Activated CD8-positive, alpha-beta memory T cell treated with anti-CD3 and anti-CD28 coated beads, Interleukin-2, amount 50 U/mL, for 24 hours (primary cell): Measurements from ENCODE around the gene LCN15.

ENCODE experiments used
- DNase-seq: peaks from one replicate; pipeline ENCODE4 v3.0.0-alpha.2; 2020; ENCODE audit errors: extremely low read depth

The LCN15 gene

GRCh38 chr9:136740971-136741882, 23.1 kb downstream of the LCN15 start:
- DNase-seq, result no peak

GRCh38 chr9:136740491-136740890, 23.8 kb downstream of the LCN15 start:
- no peak for DNase-seq

GRCh38 chr9:136740069-136740468, 24.2 kb downstream of the LCN15 start:
- no peak for DNase-seq

DNA sequence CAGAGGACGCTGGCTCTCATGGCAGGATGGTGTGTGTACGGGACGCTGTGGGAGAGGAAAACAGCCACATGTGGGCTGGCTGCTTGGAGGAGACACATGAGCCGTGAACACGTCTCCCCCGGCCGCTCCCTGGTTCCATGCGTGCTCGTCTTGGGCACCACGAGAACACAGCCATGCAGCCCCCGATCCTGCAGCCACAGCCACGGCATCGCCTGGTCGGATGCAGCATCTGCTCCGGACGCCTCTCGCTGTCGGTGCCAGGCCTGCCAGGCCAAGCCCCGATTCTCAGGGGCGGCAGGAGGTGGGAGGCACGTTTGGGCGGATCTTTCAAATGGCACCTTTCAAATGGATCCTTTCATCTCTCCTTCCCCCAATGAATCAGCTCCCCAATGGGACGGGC, 24.8 kb downstream of the LCN15 start:
- DNase-seq, result no peak

DNA sequence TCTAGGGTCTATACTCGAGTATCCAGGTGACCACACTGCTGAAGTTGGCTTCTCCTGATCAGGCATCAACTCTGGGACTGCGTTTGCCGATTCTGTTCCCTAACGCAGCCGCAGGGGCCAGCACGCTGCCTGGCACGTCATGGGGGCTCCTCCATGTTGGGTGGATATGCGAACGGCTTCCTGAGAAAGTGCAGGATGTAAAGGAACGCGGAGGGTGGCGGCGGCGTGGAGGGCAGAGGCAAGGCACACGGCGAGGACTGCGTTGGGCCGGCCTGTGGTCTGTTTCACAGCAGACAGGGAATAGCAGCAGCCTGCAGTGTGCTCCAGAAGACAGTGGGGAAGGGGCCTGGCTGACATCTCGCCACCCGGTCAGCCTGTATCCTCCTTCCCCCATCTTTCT, 25.4 kb downstream of the LCN15 start:
- DNase-seq, result no peak

- DNase-seq, result no peak
Observed at GRCh38 chr9:136735812-136736480, 28.4 kb downstream of the LCN15 start.

GRCh38 chr9:136734837-136735496, 29.4 kb downstream of the LCN15 start:
- no peak for DNase-seq

DNA sequence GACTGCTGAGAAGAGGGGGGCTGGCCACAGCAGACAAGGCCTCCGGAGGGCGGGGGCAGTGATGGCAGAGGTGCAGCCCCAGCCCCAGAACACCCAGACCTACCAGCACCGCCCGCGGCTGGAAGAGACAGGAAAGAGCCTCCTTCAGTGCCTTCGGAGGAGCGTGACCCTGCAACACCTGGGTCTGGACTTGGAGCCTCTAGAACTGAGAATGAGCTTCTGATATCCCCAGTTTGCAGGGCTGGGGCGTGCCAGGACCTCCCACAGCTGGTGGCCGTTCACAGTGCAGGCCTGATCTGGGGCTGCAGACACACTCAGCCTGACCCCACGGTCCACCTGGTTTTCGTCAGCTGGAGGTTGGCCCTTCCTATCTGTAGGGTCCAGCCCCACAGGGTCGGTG, 30.7 kb downstream of the LCN15 start:
- no peak for DNase-seq

DNA sequence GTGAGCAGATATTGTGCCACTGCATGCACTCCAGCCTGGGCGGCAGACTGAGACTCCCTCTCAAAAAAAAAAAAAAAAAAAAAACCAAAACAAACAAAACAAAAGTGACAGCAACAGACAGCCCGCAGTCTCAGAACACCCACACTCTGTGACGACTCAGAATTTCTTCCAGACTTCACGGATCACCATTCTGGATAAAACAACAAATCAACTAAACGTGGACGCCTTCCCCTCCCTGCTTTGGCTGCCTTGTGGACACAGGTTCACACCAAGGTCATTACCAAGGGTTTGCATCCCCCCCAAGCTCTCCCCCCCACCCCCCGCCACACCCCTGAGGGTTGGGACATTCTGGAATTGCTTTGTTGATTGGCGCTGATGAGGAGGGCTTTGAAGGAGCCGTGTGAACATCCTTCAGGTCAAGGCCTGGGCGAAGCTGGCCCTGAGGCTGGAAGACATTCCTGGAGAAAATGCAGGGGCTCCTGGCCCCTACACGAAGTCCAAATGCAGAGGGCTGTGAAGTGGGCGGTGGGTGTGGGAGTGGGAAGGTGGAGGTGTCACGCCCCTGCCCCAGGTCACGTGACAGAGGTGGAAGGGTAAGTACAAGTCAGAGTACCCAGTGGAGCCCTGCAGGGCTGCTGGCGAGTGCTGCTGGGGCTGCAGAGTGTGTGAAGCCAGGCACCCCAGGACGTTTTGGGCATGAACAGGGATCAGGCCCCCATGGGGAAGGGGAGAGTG, 31.7 kb downstream of the LCN15 start:
- DNase-seq, result no peak

DNA sequence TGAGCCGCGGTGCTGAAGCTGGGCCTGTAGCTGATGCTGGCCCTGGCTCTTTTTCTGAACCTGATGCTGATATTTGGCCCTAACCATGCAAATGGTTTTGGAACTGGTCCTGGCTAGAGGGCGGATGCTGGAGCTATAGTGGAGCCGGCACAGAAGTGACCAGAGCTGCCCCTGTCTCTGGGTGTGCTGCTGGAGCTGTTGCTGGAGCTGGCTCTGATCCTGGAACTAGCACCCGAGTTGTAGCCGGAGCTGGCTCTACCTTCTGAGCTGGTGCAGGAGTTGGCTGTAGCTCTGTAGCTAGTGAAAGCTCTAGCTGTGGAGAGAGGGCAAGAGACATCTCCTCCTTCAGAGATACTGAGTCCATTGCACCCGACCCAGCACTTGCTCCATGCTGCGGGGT, 34.4 kb downstream of the LCN15 start:
- no peak for DNase-seq

DNA sequence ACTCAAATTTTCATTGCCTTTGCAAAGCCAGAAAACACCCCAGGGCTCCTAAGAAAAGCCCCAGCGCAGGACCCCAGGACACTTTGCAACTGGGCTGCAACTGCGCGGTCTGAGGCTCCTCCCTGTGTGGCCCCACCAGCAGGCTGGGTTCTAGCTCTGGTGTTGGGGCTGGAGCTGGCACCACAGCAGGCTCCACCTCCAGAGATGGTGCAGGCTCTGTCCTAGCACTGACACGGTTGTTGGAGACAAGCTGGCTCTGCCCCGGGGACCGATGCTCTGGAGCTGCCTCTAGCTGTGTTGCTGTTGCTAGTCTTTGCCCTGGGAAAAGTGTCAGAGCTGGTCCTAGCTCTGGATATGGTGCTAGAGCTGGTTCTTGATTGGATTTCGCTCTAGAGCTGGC, 35.2 kb downstream of the LCN15 start:
- no peak for DNase-seq

- DNase-seq, result no peak
Observed at GRCh38 chr9:136728548-136729123, 35.7 kb downstream of the LCN15 start.

DNA sequence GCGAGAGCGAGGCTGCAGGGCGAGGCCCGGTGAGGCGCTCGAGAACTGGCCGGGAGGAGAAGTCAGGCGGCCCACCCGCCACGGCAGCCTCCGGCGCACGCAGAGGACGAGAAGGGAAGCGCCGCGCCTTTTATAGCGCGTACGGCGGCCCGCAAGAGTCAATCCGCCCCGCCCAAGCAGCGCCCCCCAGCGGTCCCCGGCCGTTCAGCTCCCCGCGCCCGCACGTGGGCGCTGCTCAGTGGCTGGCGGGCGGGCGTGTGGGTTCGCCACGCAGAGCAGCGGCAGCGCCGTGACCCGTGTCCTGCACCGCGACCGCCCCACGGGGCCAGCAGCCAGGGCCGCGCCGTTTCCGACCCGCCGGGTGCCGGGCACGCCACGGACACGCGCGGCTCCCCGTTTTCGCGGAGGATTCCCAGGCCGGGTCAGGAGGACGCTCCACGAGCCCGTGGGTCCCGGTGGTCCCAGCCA, 36.2 kb downstream of the LCN15 start:
- peak; percentile 75 for DNase-seq

DNA sequence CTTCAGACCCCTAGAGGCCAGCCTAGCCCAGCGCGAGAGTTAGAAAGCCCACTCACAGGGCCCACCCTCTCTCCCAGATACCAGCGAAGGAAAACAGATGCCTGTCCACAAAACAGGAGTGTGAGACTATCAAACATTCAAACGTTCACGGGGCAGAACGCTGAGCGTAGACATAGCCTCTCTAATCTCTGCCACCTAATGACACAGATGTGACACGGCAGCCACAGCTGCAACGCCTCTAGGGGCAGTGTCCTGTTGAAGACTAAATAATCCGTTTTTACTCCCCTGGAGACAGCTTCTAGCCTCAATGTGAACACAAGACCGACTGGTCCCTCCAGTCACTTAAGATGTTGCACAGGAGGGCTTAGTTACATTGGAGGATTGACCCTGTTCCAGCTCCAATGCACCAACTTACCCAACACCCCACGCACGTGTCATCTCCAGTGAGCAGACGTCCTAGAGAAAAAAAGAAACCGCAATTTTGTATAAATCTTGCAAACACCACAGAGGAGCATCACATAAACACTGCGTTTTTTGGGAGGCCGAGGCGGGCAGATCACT, 37.6 kb downstream of the LCN15 start:
- DNase-seq, result no peak

GRCh38 chr9:136726118-136726517, 38.2 kb downstream of the LCN15 start:
- DNase-seq, result no peak

DNA sequence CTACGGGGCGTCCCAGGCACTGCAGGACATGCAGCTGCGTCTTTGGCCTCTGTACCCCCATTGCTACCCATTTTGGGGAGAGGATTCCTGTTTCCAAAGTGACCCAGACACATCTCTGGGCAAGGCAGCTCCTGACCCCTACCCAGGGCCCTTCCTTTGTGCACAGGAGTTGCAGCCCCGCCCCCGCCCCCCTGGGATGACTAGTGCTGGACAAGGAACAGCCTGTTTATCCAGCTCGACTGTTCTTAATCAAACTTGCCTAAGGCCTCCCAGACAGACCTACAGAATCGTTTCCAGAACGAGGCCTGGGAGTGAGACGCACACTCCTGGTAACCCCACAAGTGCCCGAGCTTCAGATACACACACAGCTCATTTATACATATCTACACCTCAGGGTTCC, 38.7 kb downstream of the LCN15 start:
- DNase-seq, result no peak

- no peak for DNase-seq
Observed at GRCh38 chr9:136724772-136725171, 39.5 kb downstream of the LCN15 start.

GRCh38 chr9:136723989-136724388, 40.3 kb downstream of the LCN15 start:
- no peak for DNase-seq

DNA sequence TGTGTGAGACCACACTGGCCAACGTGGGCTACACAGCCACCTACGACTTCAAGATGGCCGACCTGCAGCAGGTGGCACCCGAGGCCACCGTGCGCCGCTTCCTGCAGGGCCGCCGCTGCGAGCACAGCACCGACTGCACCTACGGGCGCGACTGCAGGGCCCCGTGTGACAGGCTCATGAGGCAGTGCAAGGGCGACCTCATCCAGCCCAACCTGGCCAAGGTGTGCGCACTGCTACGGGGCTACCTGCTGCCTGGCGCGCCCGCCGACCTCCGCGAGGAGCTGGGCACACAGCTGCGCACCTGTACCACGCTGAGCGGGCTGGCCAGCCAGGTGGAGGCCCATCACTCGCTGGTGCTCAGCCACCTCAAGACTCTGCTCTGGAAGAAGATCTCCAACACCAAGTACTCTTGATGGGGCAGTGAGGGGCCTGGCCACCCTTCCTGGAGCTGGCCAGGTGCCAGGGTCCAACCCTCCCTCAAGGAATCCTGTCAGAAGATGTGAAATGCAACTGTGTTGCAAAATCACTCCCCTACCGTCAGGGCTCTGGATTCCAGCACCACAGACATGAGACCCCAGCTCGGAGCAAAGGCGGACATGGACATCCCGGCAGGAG, 40.8 kb downstream of the LCN15 start:
- DNase-seq, result no peak

GRCh38 chr9:136722969-136723356, 41.4 kb downstream of the LCN15 start:
- no peak for DNase-seq
